Heart right ventricle (tissue), 16 donors: ENCODE data around the gene TCAF1. TPM values are rescaled to one million over a fixed set of nuclear protein-coding genes. Genes with fewer than 3 reads are reported as not detected.

Experiments
- ATAC-seq, 8 donors: fragments of 200-7000 bp; cut with Tn5 transposase; one replicate each; pipeline ENCODE4 v1.9.1; 2020; ENCODE audit warnings: mild to moderate bottlenecking in 8 of 8, moderate library complexity in 8 of 8, moderate number of reproducible peaks in 1 of 8
- DNase-seq, 2 donors: peaks; one replicate each; pipeline ENCODE4 v3.0.0-alpha.2; 2020
- H3K27ac ChIP-seq, 10 donors: fragments of 200-600 bp; sonication (generic) in 2 of 10; one replicate each; pipeline versions ENCODE4 v1.5.0 to v1.8.0; 2020 to 2022; ENCODE audit warnings: mild to moderate bottlenecking in 3 of 10
- H3K27me3 ChIP-seq, 7 donors: fragments of 200-600 bp; one replicate each; pipeline ENCODE4 v1.8.0; 2021 to 2022; ENCODE audit warnings: mild to moderate bottlenecking in 2 of 7
- H3K36me3 ChIP-seq, 9 donors: fragments of 200-600 bp; sonication (generic) in 1 of 9; one replicate each; pipeline versions ENCODE4 v1.5.0 to v1.8.0; 2020 to 2022; ENCODE audit warnings: mild to moderate bottlenecking in 2 of 9
- H3K4me1 ChIP-seq, 9 donors: fragments of 200-600 bp; sonication (generic) in 1 of 9; one replicate each; pipeline versions ENCODE4 v1.5.0 to v1.8.0; 2020 to 2022; ENCODE audit warnings: mild to moderate bottlenecking in 4 of 9
- H3K4me3 ChIP-seq, 10 donors: fragments of 200-600 bp; sonication (generic) in 2 of 10; one replicate each; pipeline versions ENCODE4 v1.5.0 to v1.8.0; 2020 to 2022; ENCODE audit warnings: mild to moderate bottlenecking in 7 of 10, moderate library complexity in 2 of 10
- H3K9me3 ChIP-seq, 11 donors: fragments of 200-600 bp in 10 of 11; sonication (generic) in 2 of 11; one replicate each; pipeline versions ENCODE4 v1.5.0 to v1.8.0; 2013 to 2022; ENCODE audit warnings: mild to moderate bottlenecking in 2 of 11, control low read depth in 1 of 11, moderate library complexity in 1 of 11
- WGBS, 2 donors: extraction: QIAGEN DNeasy Blood & Tissue Kit; methylation state at CpG; one replicate each; pipeline ENCODE4 v1.1.7; 2013; ENCODE audit warnings: inconsistent platforms in 1 of 2; 5-methylcytosine and 5-hydroxymethylcytosine counted together
- intact Hi-C, 10 donors: fragments of 100-400 bp; cut with DNase I; formaldehyde crosslinking; loops; one replicate each; pipeline versions ENCODE4 v1.11.1 to v1.14.2; 2022
- polyA plus RNA-seq, 2 donors: library from polyadenylated mRNA; stranded (reverse); fragments of 200-250 nt; gene quantifications; one replicate each; pipeline ENCODE4 v1.2.3, GENCODE V29; 2013
- total RNA-seq, 10 donors: library from RNA; stranded (reverse); fragmentation: NEBNext Ultra II Directional in 3 of 10; extraction: Animal tissue kit (Norgen Biotek cat#: 25700) in 3 of 10; gene quantifications; one replicate each; pipeline versions ENCODE4 v1.2.1 to v1.2.4, GENCODE V29; 2021 to 2023
- TF ChIP-seq, protein P1 (sequence below), 9 donors: fragments of 200-600 bp; sonication (generic) in 2 of 9; IDR thresholded peaks; one replicate each; pipeline versions ENCODE4 v1.5.0 to v1.8.0; 2021 to 2022; ENCODE audit warnings: antibody characterized with exemption in 9 of 9, mild to moderate bottlenecking in 5 of 9, moderate library complexity in 1 of 9
- donor health status: Arrhythmogenic right ventricular cardiomyopathy.
- donor health status: ischemic (EF 13 %, LVEDD 7.1; RV severe dilation, severe dysfunction).
- donor health status: healthy with polysubstance abuse.
- donor health status: DM: no; HTN: yes; CAD: no.
- donor health status: DM: no; HTN: no; CAD: no.
- donor health status: ischemic (EF 25% LVEDD 6.9; RV normal size, moderate dysfunction).
- donor health status: ischemic (EF 25% LVEDD 5.7; RV mildly dilated, moderate dysfunction).
- donor health status: healthy.
- donor health status: DM: yes; HTN: yes; CAD: no.
- donor health status: Ischemic cardiomyopathy.
- donor health status: ischemic (EF 35%, LVEDD 5.7; RV mildly dilated, moderate dysfunction).
- donor health status: nonischemic (EF 11% LVEDD 7.7; RV severe dilation, severe dysfunction).
- donor health status: DM: yes; HTN: yes; CAD: no.
- donor health status: PGD.
- donor health status: ischemic (EF 29% LVEDD 5.4; RV normal size, mild dysfunction).
- donor health status: nonischemic (EF 23%, LVEDD 6.1; RV moderate dilation, normal function).

TCAF1 gene
- total and polyA plus RNA-seq, 12 donors, result 9.3 to 62.8 (median 55.5) TPM

DNA sequence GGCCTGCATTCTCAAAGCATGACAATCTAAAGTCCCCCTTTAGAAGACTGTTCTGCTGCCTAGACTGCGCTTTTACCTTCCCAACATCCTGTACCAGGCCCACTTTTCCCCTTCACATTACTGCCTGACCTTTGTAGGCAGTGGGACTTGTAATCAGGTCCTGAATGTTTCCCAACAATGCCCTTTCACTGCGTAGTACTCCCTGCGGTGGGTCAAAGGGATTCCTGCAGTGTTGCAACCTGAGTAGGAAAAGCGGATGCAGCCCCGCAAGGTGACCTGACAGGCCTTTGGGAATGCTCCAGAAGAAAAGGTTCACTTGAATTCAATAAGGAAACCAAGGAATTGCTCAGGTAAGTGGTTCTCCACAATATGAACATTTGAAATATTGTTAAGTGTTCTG is 4.9 kb upstream of the TCAF1 start:
- no peaks in the 10 kb centered on the region for H3K27me3 ChIP-seq
- H3K4me3 ChIP-seq, result no peak overlapping the region
- no peak overlapping the region for H3K27ac ChIP-seq
- DNase-seq (no peak), ATAC-seq (no peak)
- H3K36me3 ChIP-seq, result no peaks in the 10 kb centered on the region
- TF ChIP-seq, protein P1, sequence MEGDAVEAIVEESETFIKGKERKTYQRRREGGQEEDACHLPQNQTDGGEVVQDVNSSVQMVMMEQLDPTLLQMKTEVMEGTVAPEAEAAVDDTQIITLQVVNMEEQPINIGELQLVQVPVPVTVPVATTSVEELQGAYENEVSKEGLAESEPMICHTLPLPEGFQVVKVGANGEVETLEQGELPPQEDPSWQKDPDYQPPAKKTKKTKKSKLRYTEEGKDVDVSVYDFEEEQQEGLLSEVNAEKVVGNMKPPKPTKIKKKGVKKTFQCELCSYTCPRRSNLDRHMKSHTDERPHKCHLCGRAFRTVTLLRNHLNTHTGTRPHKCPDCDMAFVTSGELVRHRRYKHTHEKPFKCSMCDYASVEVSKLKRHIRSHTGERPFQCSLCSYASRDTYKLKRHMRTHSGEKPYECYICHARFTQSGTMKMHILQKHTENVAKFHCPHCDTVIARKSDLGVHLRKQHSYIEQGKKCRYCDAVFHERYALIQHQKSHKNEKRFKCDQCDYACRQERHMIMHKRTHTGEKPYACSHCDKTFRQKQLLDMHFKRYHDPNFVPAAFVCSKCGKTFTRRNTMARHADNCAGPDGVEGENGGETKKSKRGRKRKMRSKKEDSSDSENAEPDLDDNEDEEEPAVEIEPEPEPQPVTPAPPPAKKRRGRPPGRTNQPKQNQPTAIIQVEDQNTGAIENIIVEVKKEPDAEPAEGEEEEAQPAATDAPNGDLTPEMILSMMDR (IDR thresholded peaks at IDR 0.05), result no peak
- no peaks in the 10 kb centered on the region for H3K9me3 ChIP-seq
- intact Hi-C loops, result loop anchor here in 3 of 10 donors (10.0 kb wide), 3 partner anchors 88 to 488 kb away; no protein-coding TSS in a partner anchor
- 95 to 96% methylated on average over 5 of the region's 5 CpGs for WGBS, 2 donors
- peaks cover 0 to 25% (median 6%) of the 10 kb centered on the region in 9 donors for H3K4me1 ChIP-seq

DNA sequence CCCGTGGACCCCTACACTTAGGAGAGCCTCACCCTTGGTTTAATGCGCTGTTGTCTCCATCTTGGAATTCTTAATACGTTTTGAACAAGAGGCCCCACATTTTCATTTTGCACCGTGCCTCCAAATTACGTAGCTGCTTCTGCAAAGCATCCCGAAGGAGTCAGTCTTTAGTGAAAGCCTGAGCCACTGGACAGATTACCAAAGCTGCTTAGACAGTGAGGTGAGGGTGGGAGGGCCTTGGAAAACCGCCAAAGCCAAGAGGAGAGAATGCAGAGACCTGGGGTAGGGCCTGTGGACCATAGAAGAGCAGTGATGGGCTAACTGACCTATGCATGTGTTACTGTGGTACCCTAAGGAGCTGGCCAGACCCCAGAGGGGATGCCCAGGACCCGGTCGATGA is 4.2 kb upstream of the TCAF1 start:
- WGBS, 2 donors, result 81 to 82% methylated on average over 9 of the region's 9 CpGs
- no peaks in the 10 kb centered on the region for H3K36me3 ChIP-seq
- TF ChIP-seq, protein P1 (IDR thresholded peaks at IDR 0.05), result no peak
- H3K9me3 ChIP-seq, result no peaks in the 10 kb centered on the region
- no peaks in the 10 kb centered on the region for H3K27me3 ChIP-seq
- DNase-seq (no peak), ATAC-seq (no peak)
- intact Hi-C loops, result loop anchor here in 3 of 10 donors (10.0 kb wide), 3 partner anchors 89 to 489 kb away; no protein-coding TSS in a partner anchor
- no peak overlapping the region for H3K4me3 ChIP-seq
- H3K4me1 ChIP-seq, result peaks cover 0 to 25% (median 8%) of the 10 kb centered on the region in 9 donors
- no peak overlapping the region for H3K27ac ChIP-seq

DNA sequence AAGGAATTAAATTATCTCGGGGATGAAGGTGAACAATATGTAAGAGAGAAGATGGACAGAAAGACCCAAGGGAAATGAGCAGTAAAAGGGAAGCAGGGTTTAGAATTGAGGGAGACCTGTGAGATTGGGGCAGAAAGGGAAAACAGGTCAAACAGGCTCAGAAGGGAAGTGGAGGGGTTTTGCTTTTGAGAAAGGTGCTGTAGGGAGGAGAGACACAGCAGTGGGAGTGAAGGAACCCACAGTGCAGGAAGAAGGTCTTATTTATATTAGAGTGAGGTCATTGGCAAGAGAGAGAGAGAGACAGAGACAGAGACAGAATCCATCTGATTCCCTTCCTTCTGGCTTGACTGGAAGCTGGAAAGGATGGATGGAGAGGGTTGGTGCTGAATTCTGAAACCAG is 3.5 kb upstream of the TCAF1 start:
- H3K27me3 ChIP-seq, result no peaks in the 10 kb centered on the region
- TF ChIP-seq, protein P1 (IDR thresholded peaks at IDR 0.05), result no peak
- no peak for ATAC-seq
- no peak for DNase-seq
- H3K4me1 ChIP-seq, result peaks cover 0 to 31% (median 14%) of the 10 kb centered on the region in 9 donors
- peak overlapping the region in 4 of 10 donors; percentile 37 to 48 (median 43) for H3K27ac ChIP-seq
- H3K36me3 ChIP-seq, result no peaks in the 10 kb centered on the region
- H3K9me3 ChIP-seq, result no peaks in the 10 kb centered on the region
- intact Hi-C loops, result loop anchor here in 3 of 10 donors (10.0 kb wide), 3 partner anchors 89 to 489 kb away; no protein-coding TSS in a partner anchor
- 26 to 52% methylated on average over 1 of the region's 1 CpG for WGBS, 2 donors
- no peak overlapping the region for H3K4me3 ChIP-seq

DNA sequence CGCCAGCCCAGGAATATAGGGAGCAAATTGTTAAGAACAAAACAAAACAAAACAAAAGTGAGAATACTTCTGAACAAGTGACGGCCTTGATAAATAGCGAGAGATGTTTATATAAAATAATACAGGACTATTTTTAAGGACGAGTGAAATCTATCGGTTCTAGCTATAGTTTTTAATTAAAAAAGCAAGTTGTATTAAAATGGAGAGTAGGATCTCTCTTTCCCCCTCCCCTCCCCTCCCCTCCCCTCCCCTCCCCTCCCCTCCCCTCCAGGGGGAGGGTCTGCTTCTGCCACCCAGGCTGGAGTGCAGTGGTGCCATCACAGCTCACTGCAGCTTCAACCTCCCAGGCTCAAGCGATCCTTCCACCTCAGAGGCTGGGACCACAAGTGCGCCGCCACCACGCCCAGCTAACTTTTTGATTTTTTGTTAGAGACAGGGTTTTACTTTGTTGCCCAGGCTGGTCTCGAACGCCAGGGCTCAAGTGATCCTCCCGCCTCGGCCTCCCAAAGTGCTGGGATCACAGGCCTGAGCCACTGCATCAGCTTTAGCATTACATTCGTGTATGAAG is 440 bp upstream of the TCAF1 start:
- DNase-seq (no peak), ATAC-seq (no peak)
- Histone ChIP-seq H3K4me1 (peaks cover 0 to 46% (median 29%) of the 10 kb centered on the region in 9 donors), H3K9me3 (peaks cover 0 to 8% (median 0%) of the 10 kb centered on the region in 11 donors), H3K27me3 (no peaks in the 10 kb centered on the region), H3K4me3 (peak overlapping the region in 9 of 10 donors; percentile 59 to 96 (median 77)), H3K36me3 (no peaks in the 10 kb centered on the region), H3K27ac (peak overlapping the region in 9 of 10 donors; percentile 87 to 98 (median 95))
- 66 to 67% methylated on average over 14 of the region's 14 CpGs for WGBS, 2 donors
- intact Hi-C loops, result loop anchor here in 4 of 10 donors (5.0 to 10.0 kb wide), 5 partner anchors 92 to 492 kb away; no protein-coding TSS in a partner anchor
- TF ChIP-seq, protein P1 (IDR thresholded peaks at IDR 0.05), result no peak
